ENCODE results near the gene KCNN3. TPM values are rescaled to one million over a fixed set of nuclear protein-coding genes. Genes with fewer than 3 reads are reported as not detected.

Gene KCNN3
- total RNA-seq, 1 experiment from 2014 or later = 0.26 TPM

DNA sequence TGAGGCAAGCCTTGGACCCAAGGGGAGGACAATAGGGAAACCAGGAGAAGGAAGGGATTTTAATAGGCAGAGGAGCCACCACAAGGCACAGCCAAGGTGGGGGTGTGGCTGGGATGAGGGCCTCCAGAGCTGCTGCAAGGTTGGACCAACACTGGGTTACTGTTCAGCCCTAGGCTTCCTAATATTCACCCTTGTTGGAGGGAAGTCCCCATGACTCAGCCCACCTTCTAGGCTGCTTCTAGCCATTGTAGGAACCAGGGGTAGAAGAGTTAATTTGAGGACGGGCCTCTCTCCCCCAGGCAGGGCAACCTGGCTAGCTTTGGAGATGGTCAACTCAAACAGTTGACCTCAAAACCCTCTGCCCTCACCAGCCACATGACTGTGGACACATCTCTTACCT, 59.5 kb downstream of the KCNN3 start:
- H3K4me1 ChIP-seq (ENCODE audit: insufficient read depth, low read length) = no peaks in the 10 kb centered on the region
- H3K27me3 ChIP-seq (ENCODE audit: low read length) = peaks cover 65% of the 10 kb centered on the region
- no peaks in the 10 kb centered on the region for H3K79me2 ChIP-seq (ENCODE audit: low read length)
- no peaks in the 10 kb centered on the region for H3K9me2 ChIP-seq (replicated peaks; ENCODE audit: low read length)
- TF ChIP-seq, protein P1, sequence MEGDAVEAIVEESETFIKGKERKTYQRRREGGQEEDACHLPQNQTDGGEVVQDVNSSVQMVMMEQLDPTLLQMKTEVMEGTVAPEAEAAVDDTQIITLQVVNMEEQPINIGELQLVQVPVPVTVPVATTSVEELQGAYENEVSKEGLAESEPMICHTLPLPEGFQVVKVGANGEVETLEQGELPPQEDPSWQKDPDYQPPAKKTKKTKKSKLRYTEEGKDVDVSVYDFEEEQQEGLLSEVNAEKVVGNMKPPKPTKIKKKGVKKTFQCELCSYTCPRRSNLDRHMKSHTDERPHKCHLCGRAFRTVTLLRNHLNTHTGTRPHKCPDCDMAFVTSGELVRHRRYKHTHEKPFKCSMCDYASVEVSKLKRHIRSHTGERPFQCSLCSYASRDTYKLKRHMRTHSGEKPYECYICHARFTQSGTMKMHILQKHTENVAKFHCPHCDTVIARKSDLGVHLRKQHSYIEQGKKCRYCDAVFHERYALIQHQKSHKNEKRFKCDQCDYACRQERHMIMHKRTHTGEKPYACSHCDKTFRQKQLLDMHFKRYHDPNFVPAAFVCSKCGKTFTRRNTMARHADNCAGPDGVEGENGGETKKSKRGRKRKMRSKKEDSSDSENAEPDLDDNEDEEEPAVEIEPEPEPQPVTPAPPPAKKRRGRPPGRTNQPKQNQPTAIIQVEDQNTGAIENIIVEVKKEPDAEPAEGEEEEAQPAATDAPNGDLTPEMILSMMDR (conservative IDR thresholded peaks at IDR 0.05; ENCODE audit: low read depth, low read length) = no peak
- no peak for TF ChIP-seq EZH2phosphoT487 (IDR thresholded peaks at IDR 0.05; ENCODE audit: borderline replicate concordance, low read length)
- no peak for TF ChIP-seq EZH2 (IDR thresholded peaks at IDR 0.05; ENCODE audit: low read length, unreplicated experiment)
- DNase-seq = no peak
- H3K4me2 ChIP-seq (ENCODE audit: low read length) = no peak overlapping the region
- no TSS peak for BruUV-seq (replicated peaks)
- H4K20me1 ChIP-seq (ENCODE audit: low read length) = no peaks in the 10 kb centered on the region
- CTCF ChIA-PET = no interaction called here
- POLR2A ChIA-PET (ENCODE audit: unreplicated experiment) = no interaction called here
- ATAC-seq = no peak
- H2AFZ ChIP-seq (ENCODE audit: low read length) = no peak overlapping the region
- H3F3A ChIP-seq (ENCODE audit: low read length, unreplicated experiment) = no peaks in the 10 kb centered on the region
- no peaks in the 10 kb centered on the region for H3K9me3 ChIP-seq (ENCODE audit: low read length)
- H3K4me3 ChIP-seq (ENCODE audit: low read length) = no peak overlapping the region
- no peak overlapping the region for H3K27ac ChIP-seq (ENCODE audit: low read length)
- H3K9ac ChIP-seq (ENCODE audit: low read length) = no peak overlapping the region
- no peaks in the 10 kb centered on the region for H3K36me3 ChIP-seq (ENCODE audit: low read depth, low read length)
- intact Hi-C loops (cut with micrococcal nuclease) = no loop called here

DNA sequence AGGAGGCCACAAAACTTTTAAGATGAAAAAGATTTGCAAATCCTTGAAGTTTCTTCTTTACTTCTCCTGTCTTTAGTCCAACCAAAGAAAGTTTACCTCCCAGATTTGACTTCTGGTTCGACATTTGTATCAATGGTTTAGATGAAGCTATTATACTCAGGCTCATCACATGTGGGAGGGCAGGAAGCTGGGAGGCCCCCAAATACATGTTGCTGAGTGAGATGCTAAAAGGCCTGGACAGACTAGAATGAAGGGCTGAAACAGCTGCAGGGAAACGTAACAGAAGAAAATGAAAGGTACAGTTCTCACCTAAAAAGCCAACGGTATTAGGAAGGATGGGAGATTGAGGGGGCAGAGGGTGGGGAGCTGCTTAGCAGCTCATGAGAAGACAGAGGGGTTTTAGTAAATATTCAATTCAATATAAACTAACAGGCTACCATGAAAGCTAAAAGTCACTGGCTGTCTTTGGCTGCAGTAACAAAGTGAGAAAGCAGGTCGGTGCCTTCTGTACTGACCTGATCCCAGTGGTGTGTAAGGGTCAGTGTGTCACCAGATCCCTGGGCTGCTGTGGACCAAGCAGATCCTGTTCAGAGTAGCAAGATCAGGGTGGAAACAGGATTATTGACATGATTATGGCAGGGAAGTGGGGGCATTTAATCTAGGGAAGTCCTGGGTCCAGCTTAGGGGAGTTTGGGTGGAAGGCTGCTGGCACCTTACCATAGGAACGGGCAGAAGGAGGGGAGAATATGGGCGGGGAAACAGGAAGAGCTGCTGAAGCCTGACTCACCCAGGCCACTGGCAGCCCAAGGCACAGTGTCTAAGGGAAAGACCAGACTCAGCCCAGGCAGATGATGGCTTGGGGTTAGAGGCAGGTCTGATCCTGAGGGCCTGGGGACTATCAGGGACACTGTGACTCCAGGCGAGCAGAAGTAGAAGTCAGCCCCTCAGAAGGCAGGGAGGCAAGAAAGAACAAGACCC, 60.4 kb downstream of the KCNN3 start:
- H3K27ac ChIP-seq (ENCODE audit: low read length) = no peak overlapping the region
- H3K4me2 ChIP-seq (ENCODE audit: low read length) = no peak overlapping the region
- ChIA-PET CTCF (no interaction called here), POLR2A (ENCODE audit: unreplicated experiment) (interaction anchor here (0.7 kb wide), 1 partner anchor 28 kb away, joined by 3 read pairs; no protein-coding TSS in a partner anchor)
- no peaks in the 10 kb centered on the region for H3K79me2 ChIP-seq (ENCODE audit: low read length)
- no peak for TF ChIP-seq EZH2 (IDR thresholded peaks at IDR 0.05; ENCODE audit: low read length, unreplicated experiment)
- TF ChIP-seq, protein P1 (conservative IDR thresholded peaks at IDR 0.05; ENCODE audit: low read depth, low read length) = no peak
- no peak for TF ChIP-seq EZH2phosphoT487 (IDR thresholded peaks at IDR 0.05; ENCODE audit: borderline replicate concordance, low read length)
- ATAC-seq (peak; percentile 92), DNase-seq (peak; percentile 54)
- no peak overlapping the region for H3K4me3 ChIP-seq (ENCODE audit: low read length)
- H3K27me3 ChIP-seq (ENCODE audit: low read length) = peaks cover 65% of the 10 kb centered on the region
- H2AFZ ChIP-seq (ENCODE audit: low read length) = no peak overlapping the region
- BruUV-seq (replicated peaks) = no TSS peak
- H3K4me1 ChIP-seq (ENCODE audit: insufficient read depth, low read length) = no peaks in the 10 kb centered on the region
- H3K9ac ChIP-seq (ENCODE audit: low read length) = no peak overlapping the region
- no peaks in the 10 kb centered on the region for H3K9me3 ChIP-seq (ENCODE audit: low read length)
- no peaks in the 10 kb centered on the region for H3K9me2 ChIP-seq (replicated peaks; ENCODE audit: low read length)
- H3F3A ChIP-seq (ENCODE audit: low read length, unreplicated experiment) = no peaks in the 10 kb centered on the region
- H3K36me3 ChIP-seq (ENCODE audit: low read depth, low read length) = no peaks in the 10 kb centered on the region
- H4K20me1 ChIP-seq (ENCODE audit: low read length) = no peaks in the 10 kb centered on the region
- intact Hi-C loops (cut with micrococcal nuclease) = no loop called here

DNA sequence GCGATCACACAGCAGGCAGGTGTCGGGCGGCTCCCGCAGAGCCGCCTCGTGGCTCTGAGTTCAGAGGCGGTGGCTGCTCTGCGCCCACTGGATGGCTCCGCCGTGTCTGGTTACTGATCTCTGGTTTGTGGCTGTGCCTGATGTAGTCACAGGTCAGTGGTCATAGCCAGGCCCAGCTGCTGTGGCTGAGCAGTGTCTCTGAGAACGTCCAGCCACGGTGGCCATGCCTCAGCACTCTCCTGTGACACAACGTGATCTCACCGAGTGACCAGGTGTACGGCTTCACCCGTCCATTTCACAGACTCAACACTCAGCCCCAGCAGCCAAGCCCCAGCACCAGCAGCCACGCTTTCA, 61.2 kb downstream of the KCNN3 start:
- Histone ChIP-seq H4K20me1 (ENCODE audit: low read length) (no peaks in the 10 kb centered on the region), H3K27ac (ENCODE audit: low read length) (no peak overlapping the region), H3K4me1 (ENCODE audit: insufficient read depth, low read length) (no peaks in the 10 kb centered on the region), H3K9ac (ENCODE audit: low read length) (no peak overlapping the region), H3K36me3 (ENCODE audit: low read depth, low read length) (no peaks in the 10 kb centered on the region), H3K4me3 (ENCODE audit: low read length) (no peak overlapping the region), H2AFZ (ENCODE audit: low read length) (no peak overlapping the region), H3K9me3 (ENCODE audit: low read length) (no peaks in the 10 kb centered on the region), H3K27me3 (ENCODE audit: low read length) (peaks cover 65% of the 10 kb centered on the region), H3K4me2 (ENCODE audit: low read length) (no peak overlapping the region), H3F3A (ENCODE audit: low read length, unreplicated experiment) (no peaks in the 10 kb centered on the region), H3K9me2 (replicated peaks; ENCODE audit: low read length) (no peaks in the 10 kb centered on the region), H3K79me2 (ENCODE audit: low read length) (no peaks in the 10 kb centered on the region)
- BruUV-seq (replicated peaks) = no TSS peak
- ATAC-seq (no peak), DNase-seq (no peak)
- intact Hi-C loops (cut with micrococcal nuclease) = no loop called here
- ChIA-PET CTCF (no interaction called here), POLR2A (ENCODE audit: unreplicated experiment) (no interaction called here)
- TF ChIP-seq EZH2phosphoT487 (IDR thresholded peaks at IDR 0.05; ENCODE audit: borderline replicate concordance, low read length) = no peak
- no peak for TF ChIP-seq EZH2 (IDR thresholded peaks at IDR 0.05; ENCODE audit: low read length, unreplicated experiment)
- TF ChIP-seq, protein P1 (conservative IDR thresholded peaks at IDR 0.05; ENCODE audit: low read depth, low read length) = no peak
